MM.1S (cell line): Measurements from ENCODE around the gene CDH22.

Experiments used
- DNase-seq: peaks from one replicate; pipeline ENCODE4 v3.0.0-alpha.2; 2015
- H2AFZ ChIP-seq: fragments of 300-600 bp; sonication (generic); 2 replicates; pipeline ENCODE4 v1.6.0; 2016; ENCODE audit warnings: antibody characterized with exemption, low read length
- H3F3A ChIP-seq: fragments of 300-600 bp; sonication (generic); 2 replicates; pipeline ENCODE4 v1.6.1; 2016; ENCODE audit warnings: mild to moderate bottlenecking, antibody characterized with exemption, low read length, moderate library complexity, mixed read lengths; ENCODE audit not compliant: insufficient read depth
- H3K27ac ChIP-seq: fragments of 300-600 bp; sonication (generic); 2 replicates; pipeline ENCODE4 v1.5.1; 2016; ENCODE audit warnings: mild to moderate bottlenecking, low read length
- H3K27me3 ChIP-seq: fragments of 300-600 bp; sonication (generic); replicated peaks from 2 replicates; pipeline ENCODE4 v1.6.0; 2016; ENCODE audit warnings: low read length; ENCODE audit not compliant: insufficient read depth
- H3K36me3 ChIP-seq: fragments of 300-600 bp; sonication (generic); replicated peaks from 2 replicates; pipeline ENCODE4 v1.6.1; 2016; ENCODE audit warnings: mild to moderate bottlenecking, low read length, mixed read lengths; ENCODE audit not compliant: insufficient read depth
- H3K4me1 ChIP-seq: fragments of 300-600 bp; sonication (generic); 2 replicates; pipeline ENCODE4 v1.6.1; 2016; ENCODE audit warnings: low read length, mixed read lengths
- H3K4me2 ChIP-seq: fragments of 300-600 bp; sonication (generic); 2 replicates; pipeline ENCODE4 v1.6.0; 2016; ENCODE audit warnings: low read depth, low read length
- H3K4me3 ChIP-seq: fragments of 300-600 bp; sonication (generic); 2 replicates; pipeline ENCODE4 v1.5.1; 2016; ENCODE audit warnings: low read length, mixed read lengths
- H3K79me2 ChIP-seq: fragments of 300-600 bp; sonication (generic); 2 replicates; pipeline ENCODE4 v1.6.1; 2016; ENCODE audit warnings: mixed run types, low read length, mixed read lengths
- H3K9ac ChIP-seq: fragments of 300-600 bp; sonication (generic); 2 replicates; pipeline ENCODE4 v1.6.1; 2016; ENCODE audit warnings: low read length, mixed read lengths
- H3K9me2 ChIP-seq: fragments of 300-600 bp; sonication (generic); replicated peaks from 2 replicates; pipeline ENCODE4 v1.6.1; 2016; ENCODE audit warnings: mild to moderate bottlenecking, low read length, mixed read lengths; ENCODE audit not compliant: insufficient read depth
- H3K9me3 ChIP-seq: fragments of 300-600 bp; sonication (generic); replicated peaks from 2 replicates; pipeline ENCODE4 v1.6.1; 2016; ENCODE audit warnings: mild to moderate bottlenecking, low read length, mixed read lengths; ENCODE audit not compliant: insufficient read depth
- H4K20me1 ChIP-seq: fragments of 300-600 bp; sonication (generic); 2 replicates; pipeline ENCODE4 v1.6.1; 2016; ENCODE audit warnings: mild to moderate bottlenecking, low read length, moderate library complexity, mixed read lengths; ENCODE audit not compliant: insufficient read depth
- CTCF ChIP-seq: fragments of 300-600 bp; sonication (generic); IDR thresholded peaks from 2 replicates; pipeline ENCODE4 v1.5.1; 2016; ENCODE audit warnings: antibody characterized with exemption, low read length, mixed read lengths
- EZH2 ChIP-seq: fragments of 300-600 bp; sonication (generic); optimal IDR thresholded peaks from 2 replicates; pipeline ENCODE3; 2017; ENCODE audit warnings: low read depth, mild to moderate bottlenecking, antibody characterized with exemption, low read length, mixed read lengths
- EZH2phosphoT487 ChIP-seq: fragments of 300-600 bp; sonication (generic); IDR thresholded peaks from 2 replicates; pipeline ENCODE4 v1.6.1; 2018; ENCODE audit warnings: antibody characterized with exemption, low read length

Gene CDH22

GRCh38 chr20:46240065-46240464, 68.2 kb downstream of the CDH22 start:
- no peaks in the 10 kb centered on the region for H3K9me2 ChIP-seq
- H3K36me3 ChIP-seq, result no peaks in the 10 kb centered on the region
- H3K27me3 ChIP-seq, result peaks cover 74% of the 10 kb centered on the region
- no peak overlapping the region for H2AFZ ChIP-seq
- no peak overlapping the region for H3K4me3 ChIP-seq
- no peaks in the 10 kb centered on the region for H3F3A ChIP-seq
- no peak overlapping the region for H3K27ac ChIP-seq
- no peaks in the 10 kb centered on the region for H3K79me2 ChIP-seq
- TF ChIP-seq CTCF (no peak), EZH2phosphoT487 (no peak), EZH2 (no peak)
- no peaks in the 10 kb centered on the region for H3K9me3 ChIP-seq
- H3K9ac ChIP-seq, result no peak overlapping the region
- no peaks in the 10 kb centered on the region for H3K4me1 ChIP-seq
- no peak overlapping the region for H3K4me2 ChIP-seq
- no peaks in the 10 kb centered on the region for H4K20me1 ChIP-seq
- DNase-seq, result no peak

DNA sequence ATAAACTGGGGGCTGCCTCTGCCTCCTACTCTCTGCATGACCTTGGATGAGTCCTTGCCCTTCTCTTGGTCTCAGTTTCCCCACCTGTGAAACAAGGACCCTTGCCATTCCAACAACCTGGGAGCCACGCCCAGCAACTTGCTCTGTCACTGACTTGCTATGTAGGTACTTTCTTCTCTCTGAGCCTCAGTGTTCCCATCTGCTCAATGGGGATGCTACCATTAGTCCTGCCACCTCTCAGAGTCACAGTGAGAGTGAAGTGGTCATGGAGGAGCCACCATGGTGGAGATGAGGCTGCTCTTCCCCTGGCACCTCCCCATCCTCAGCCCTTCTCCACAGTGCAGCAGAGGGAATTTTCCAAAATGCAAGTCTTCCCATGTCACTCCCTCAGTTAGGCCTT, 70.6 kb downstream of the CDH22 start:
- TF ChIP-seq CTCF (no peak), EZH2phosphoT487 (no peak), EZH2 (no peak)
- no peaks in the 10 kb centered on the region for H3F3A ChIP-seq
- no peaks in the 10 kb centered on the region for H3K36me3 ChIP-seq
- no peaks in the 10 kb centered on the region for H3K79me2 ChIP-seq
- DNase-seq, result no peak
- no peak overlapping the region for H3K4me3 ChIP-seq
- H3K4me1 ChIP-seq, result no peaks in the 10 kb centered on the region
- H2AFZ ChIP-seq, result no peak overlapping the region
- no peaks in the 10 kb centered on the region for H3K9me2 ChIP-seq
- no peak overlapping the region for H3K9ac ChIP-seq
- no peak overlapping the region for H3K4me2 ChIP-seq
- no peaks in the 10 kb centered on the region for H4K20me1 ChIP-seq
- H3K27me3 ChIP-seq, result peaks cover 75% of the 10 kb centered on the region
- no peaks in the 10 kb centered on the region for H3K9me3 ChIP-seq
- H3K27ac ChIP-seq, result no peak overlapping the region

GRCh38 chr20:46237227-46237626, 71.1 kb downstream of the CDH22 start:
- Histone ChIP-seq H4K20me1 (no peaks in the 10 kb centered on the region), H3K9ac (no peak overlapping the region), H3K4me1 (no peaks in the 10 kb centered on the region), H3K27me3 (peaks cover 73% of the 10 kb centered on the region), H3K9me2 (no peaks in the 10 kb centered on the region), H3K36me3 (no peaks in the 10 kb centered on the region), H3K9me3 (no peaks in the 10 kb centered on the region), H3F3A (no peaks in the 10 kb centered on the region), H3K4me3 (no peak overlapping the region), H3K79me2 (no peaks in the 10 kb centered on the region), H2AFZ (no peak overlapping the region), H3K4me2 (no peak overlapping the region), H3K27ac (no peak overlapping the region)
- TF ChIP-seq EZH2phosphoT487 (no peak), CTCF (no peak), EZH2 (no peak)
- no peak for DNase-seq
